HCT116 (cell line): ENCODE results near the gene NCAPH2. TPM values are rescaled to one million over a fixed set of nuclear protein-coding genes. Genes with fewer than 3 reads are reported as not detected.

Experiments used
- ATAC-seq: fragments of 200-7000 bp; cut with Tn5 transposase; 2 replicates; pipeline ENCODE4 v1.9.1; 2020; ENCODE audit warnings: mild to moderate bottlenecking, moderate library complexity
- BruUV-seq: library from RNA; stranded (reverse); fragments of 400-500 nt; replicated peaks from 2 replicates; lab custom pipeline; 2021; lab: Mats Ljungman, UMichigan
- CTCF ChIA-PET: fragments of 300-600 bp; sonication (Branson Sonifier 250); formaldehyde crosslinking; loops from one replicate; lab custom pipeline; 2021; ENCODE audit warnings: antibody characterized with exemption; lab: Charles Lee
- POLR2A ChIA-PET: fragments of 300-600, 350-600 bp; sonication (Branson Sonifier 250); formaldehyde crosslinking; loops from one replicate; lab custom pipeline; 2021; ENCODE audit warnings: antibody characterized with exemption; lab: Charles Lee
- RAD21 ChIA-PET, 2 experiments: fragments of 300-600 bp; sonication (Branson Sonifier 250); formaldehyde crosslinking; loops; one replicate each; lab custom pipeline; 2023; ENCODE audit warnings: low total read pairs in 2 of 2; ENCODE audit not compliant: uncharacterized antibody in 2 of 2, unreplicated experiment in 2 of 2, low non-redundant PET in 1 of 2; lab: Charles Lee
- DNase-seq: peaks from one replicate; pipeline ENCODE4 v3.0.0-alpha.2; 2010; ENCODE audit warnings: low read depth, low spot score
- H2AFZ ChIP-seq: fragments of 200-600 bp; shearing (Covaris generic), sonication (generic); 2 replicates; pipeline ENCODE4 v1.6.1; 2017; ENCODE audit warnings: low read depth, mixed run types, mixed read lengths, antibody characterized with exemption, low read length; ENCODE audit not compliant: poor library complexity, severe bottlenecking
- H3K27ac ChIP-seq: 2 replicates; pipeline ENCODE4 v1.5.1; 2012; ENCODE audit warnings: low read depth, low read length
- H3K27me3 ChIP-seq: fragments of 200-600 bp; sonication (generic); 2 replicates; pipeline ENCODE4 v1.6.1; 2016; ENCODE audit warnings: mixed run types, low read length, mixed read lengths; ENCODE audit not compliant: insufficient read depth
- H3K36me3 ChIP-seq, 2 experiments: fragments of 200-500 bp in 1 of 2; fragments of 200-600 bp in 1 of 2; sonication (Bioruptor generic) in 1 of 2; sonication (generic) in 1 of 2; 2 replicates each; pipeline versions ENCODE4 v1.5.1 to v1.6.1; 2014 to 2016; ENCODE audit warnings: low read length in 2 of 2, inconsistent platforms in 1 of 2, mixed read lengths in 1 of 2, mixed run types in 1 of 2; ENCODE audit not compliant: insufficient read depth in 2 of 2, control insufficient read depth in 1 of 2
- H3K4me1 ChIP-seq, 2 experiments: fragments of 200-600 bp in 1 of 2; sonication (generic) in 1 of 2; 2 replicates each; pipeline versions ENCODE4 v1.5.1 to v1.6.1; 2012 to 2017; ENCODE audit warnings: low read length in 2 of 2, inconsistent platforms in 1 of 2, mild to moderate bottlenecking in 1 of 2, mixed read lengths in 1 of 2, mixed run types in 1 of 2, moderate library complexity in 1 of 2; ENCODE audit not compliant: insufficient read depth in 2 of 2, control insufficient read depth in 1 of 2
- H3K4me2 ChIP-seq: fragments of 200-600 bp; sonication (generic); 2 replicates; pipeline ENCODE4 v1.6.1; 2017; ENCODE audit warnings: mixed run types, low read length, mixed read lengths
- H3K4me3 ChIP-seq, 2 experiments: fragments of 200-600 bp in 1 of 2; sonication (generic) in 1 of 2; replicated peaks in 1 of 2; 2 replicates each; pipeline ENCODE4 v1.5.1; 2011 to 2016; ENCODE audit warnings: low read length in 2 of 2, control low read depth in 1 of 2, low read depth in 1 of 2, mild to moderate bottlenecking in 1 of 2, mixed read lengths in 1 of 2, mixed run types in 1 of 2
- H3K79me2 ChIP-seq: fragments of 200-600 bp; sonication (generic); 2 replicates; pipeline ENCODE4 v1.6.1; 2017; ENCODE audit warnings: mild to moderate bottlenecking, mixed run types, low read length, moderate library complexity, mixed read lengths; ENCODE audit not compliant: insufficient read depth
- H3K9ac ChIP-seq: fragments of 200-600 bp; sonication (generic); 2 replicates; pipeline ENCODE4 v1.6.1; 2016; ENCODE audit warnings: low read length, mixed read lengths
- H3K9me2 ChIP-seq: fragments of 200-600 bp; sonication (generic), shearing (Covaris generic); 2 replicates; pipeline ENCODE4 v1.6.1; 2017; ENCODE audit warnings: mixed run types, mild to moderate bottlenecking, moderate library complexity; ENCODE audit not compliant: insufficient read depth
- H3K9me3 ChIP-seq, 2 experiments: fragments of 200-500 bp in 1 of 2; fragments of 200-600 bp in 1 of 2; sonication (Bioruptor generic) in 1 of 2; sonication (generic) in 1 of 2; 2 replicates each; pipeline ENCODE4 v1.6.1; 2014 to 2017; ENCODE audit warnings: low read length in 2 of 2, mixed read lengths in 2 of 2, inconsistent platforms in 1 of 2, low read depth in 1 of 2, mild to moderate bottlenecking in 1 of 2, mixed run types in 1 of 2, moderate library complexity in 1 of 2; ENCODE audit not compliant: control insufficient read depth in 1 of 2, insufficient read depth in 1 of 2
- H4K20me1 ChIP-seq: fragments of 200-600 bp; sonication (generic), shearing (Covaris generic); 2 replicates; pipeline ENCODE4 v1.6.1; 2017; ENCODE audit warnings: mixed run types, mild to moderate bottlenecking, moderate library complexity; ENCODE audit not compliant: insufficient read depth
- CBX3 ChIP-seq: IDR thresholded peaks from 2 replicates; pipeline ENCODE4 v1.6.1; 2012; ENCODE audit warnings: low read depth
- CEBPB ChIP-seq: IDR thresholded peaks from 2 replicates; pipeline ENCODE4 v1.6.1; 2012; ENCODE audit warnings: low read depth
- EGR1 ChIP-seq: IDR thresholded peaks from 2 replicates; pipeline ENCODE4 v1.6.1; 2012; ENCODE audit warnings: low read depth
- ELF1 ChIP-seq: IDR thresholded peaks from 2 replicates; pipeline ENCODE4 v1.6.1; 2012; ENCODE audit warnings: low read depth, borderline replicate concordance
- EZH2 ChIP-seq: fragments of 200-600 bp; sonication (generic); IDR thresholded peaks from 2 replicates; pipeline ENCODE4 v1.6.1; 2017; ENCODE audit warnings: antibody characterized with exemption, mixed run types
- EZH2phosphoT487 ChIP-seq: fragments of 200-600 bp; IDR thresholded peaks from 2 replicates; pipeline ENCODE4 v1.6.1; 2018; ENCODE audit warnings: antibody characterized with exemption, borderline replicate concordance
- FOSL1 ChIP-seq: IDR thresholded peaks from 2 replicates; pipeline ENCODE4 v1.6.1; 2012; ENCODE audit warnings: low read depth
- RAD21 ChIP-seq: IDR thresholded peaks from 2 replicates; pipeline ENCODE4 v1.6.1; 2012; ENCODE audit warnings: low read depth, mild to moderate bottlenecking
- SIN3A ChIP-seq: IDR thresholded peaks from 2 replicates; pipeline ENCODE4 v1.6.1; 2012; ENCODE audit warnings: low read depth
- SRF ChIP-seq: IDR thresholded peaks from 2 replicates; pipeline ENCODE4 v1.6.1; 2012; ENCODE audit warnings: low read depth
- ZBTB33 ChIP-seq: IDR thresholded peaks from 2 replicates; pipeline ENCODE4 v1.6.1; 2011; ENCODE audit warnings: mild to moderate bottlenecking, low read length, moderate library complexity; ENCODE audit not compliant: insufficient replicate concordance; ENCODE audit errors: extremely low read depth
- intact Hi-C: fragments of 100-400 bp; cut with micrococcal nuclease; formaldehyde crosslinking; loops from 2 replicates; pipeline ENCODE4 v1.10.0; 2022
- total RNA-seq: library from RNA; stranded (reverse); gene quantifications from one replicate; pipeline ENCODE4 v1.2.1, GENCODE V29; 2021; ENCODE audit not compliant: unreplicated experiment

The NCAPH2 gene
- total RNA-seq, 1 experiment from 2014 or later = 99.1 TPM

- intact Hi-C loops = no loop called here
- ChIA-PET CTCF (no interaction called here), POLR2A (no interaction called here), RAD21 (no interaction called here)
- H3K9ac ChIP-seq = no peak overlapping the region
- TF ChIP-seq EZH2phosphoT487 (no peak), SIN3A (no peak), FOSL1 (no peak), EZH2 (no peak), CEBPB (no peak), ELF1 (no peak), SRF (no peak), ZBTB33 (no peak), CBX3 (no peak), RAD21 (no peak), EGR1 (no peak)
- H3K27ac ChIP-seq = no peak overlapping the region
- H3K27me3 ChIP-seq = no peaks in the 10 kb centered on the region
- no peaks in the 10 kb centered on the region for H4K20me1 ChIP-seq
- DNase-seq = no peak
- no TSS peak for BruUV-seq
- no peaks in the 10 kb centered on the region for H3K9me3 ChIP-seq
- no peak overlapping the region for H3K4me2 ChIP-seq
- peaks cover 7 to 36% of the 10 kb centered on the region in 2 experiments; a peak in 3 of 4 replicates for H3K36me3 ChIP-seq
- H3K4me1 ChIP-seq = peaks cover 6 to 18% of the 10 kb centered on the region in 2 experiments; a peak in 3 of 4 replicates
- H3K79me2 ChIP-seq = peaks cover 44% of the 10 kb centered on the region
- H3K9me2 ChIP-seq = no peaks in the 10 kb centered on the region
- no peak for ATAC-seq
- no peak overlapping the region for H2AFZ ChIP-seq
- H3K4me3 ChIP-seq = no peak overlapping the region
These were observed 12.9 kb downstream of the NCAPH2 start for GRCh38 chr22:50520826-50521453.
